ENCODE data around the gene ACHE. TPM values are rescaled to one million over a fixed set of nuclear protein-coding genes. Genes with fewer than 3 reads are reported as not detected.

Gene ACHE
- total and polyA plus RNA-seq, 2 of the 13 experiments (the other 11 are each of a cell fraction or from before 2014, with no cell fraction given): 0.18 to 0.40 TPM

GRCh38 chr7:100878685-100879084 is 17.0 kb downstream of the ACHE start:
- TF ChIP-seq HMG20B (CRISPR knock-in tag; conservative IDR thresholded peaks at IDR 0.05) (no peak), GLI4 (CRISPR knock-in tag; IDR thresholded peaks at IDR 0.05; ENCODE audit: borderline replicate concordance) (no peak), LRRFIP1 (CRISPR knock-in tag; conservative IDR thresholded peaks at IDR 0.05) (no peak), ZFX (CRISPR knock-in tag; IDR thresholded peaks at IDR 0.05; ENCODE audit: low read depth) (no peak), ZBTB1 (CRISPR knock-in tag; IDR thresholded peaks at IDR 0.05; ENCODE audit: borderline replicate concordance) (no peak), NCOA2 (CRISPR knock-in tag; IDR thresholded peaks at IDR 0.05) (no peak), ZNF331 (CRISPR knock-in tag; IDR thresholded peaks at IDR 0.05) (no peak), XBP1 (CRISPR knock-in tag; IDR thresholded peaks at IDR 0.05) (no peak), KLF11 (CRISPR knock-in tag; IDR thresholded peaks at IDR 0.05) (no peak), SIX4 (CRISPR knock-in tag; IDR thresholded peaks at IDR 0.05) (no peak), PHF5A (CRISPR knock-in tag; IDR thresholded peaks at IDR 0.05; ENCODE audit: low read depth, unreplicated experiment) (no peak), DZIP1 (CRISPR knock-in tag; IDR thresholded peaks at IDR 0.05) (no peak), THAP7 (CRISPR knock-in tag; IDR thresholded peaks at IDR 0.05) (no peak), TCF7 (IDR thresholded peaks at IDR 0.05; ENCODE audit: low read depth) (no peak), ZSCAN29 (CRISPR knock-in tag; conservative IDR thresholded peaks at IDR 0.05) (no peak), JUN (CRISPR knock-in tag; IDR thresholded peaks at IDR 0.05) (no peak), ZSCAN25 (CRISPR knock-in tag; IDR thresholded peaks at IDR 0.05) (no peak)
- TF ChIP-seq, protein P1, sequence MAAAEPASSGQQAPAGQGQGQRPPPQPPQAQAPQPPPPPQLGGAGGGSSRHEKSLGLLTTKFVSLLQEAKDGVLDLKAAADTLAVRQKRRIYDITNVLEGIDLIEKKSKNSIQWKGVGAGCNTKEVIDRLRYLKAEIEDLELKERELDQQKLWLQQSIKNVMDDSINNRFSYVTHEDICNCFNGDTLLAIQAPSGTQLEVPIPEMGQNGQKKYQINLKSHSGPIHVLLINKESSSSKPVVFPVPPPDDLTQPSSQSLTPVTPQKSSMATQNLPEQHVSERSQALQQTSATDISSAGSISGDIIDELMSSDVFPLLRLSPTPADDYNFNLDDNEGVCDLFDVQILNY (CRISPR knock-in tag; conservative IDR thresholded peaks at IDR 0.05): no peak

More at GRCh38 chr7:100878685-100879084, 17.0 kb downstream of the ACHE start:
- no peak overlapping the region for H3K4me2 ChIP-seq (ENCODE audit: low read depth, low read length)
- in situ Hi-C loops (cut with HindIII; ENCODE audit: extremely low pct_ligation_motif_present, low pct_unique_long_range_greater_than_20kb): loop anchor here (25.0 kb wide), 1 partner anchor 409 kb away; no protein-coding TSS in a partner anchor
- POLR2A ChIA-PET: interaction anchor here (2.9 kb wide), 1 partner anchor 11 kb away, joined by 13 read pairs; the partner anchor contains the start of gene UFSP1
- H3K36me3 ChIP-seq (replicated peaks in 1 of 2; ENCODE audit: control insufficient read depth in 1 of 2, insufficient read depth in 2 of 2, low read length in 2 of 2): peaks cover 19 to 59% of the 10 kb centered on the region in 2 experiments
- intact Hi-C loops (cut with micrococcal nuclease; ENCODE audit: unreplicated experiment): no loop called here
- H4K20me1 ChIP-seq (ENCODE audit: insufficient read depth, low read length): peaks cover 23% of the 10 kb centered on the region
- peaks cover 55% of the 10 kb centered on the region for H3K79me2 ChIP-seq (ENCODE audit: insufficient read depth, low read length)
- FAIRE-seq: no peak
- 95% methylated on average over 6 of the region's 6 CpGs for WGBS (ENCODE audit: low lambda C conversion rate)
- ATAC-seq: no peak
- H3K9ac ChIP-seq (ENCODE audit: insufficient read depth, low read depth, low read length): no peak overlapping the region
- H3K27me3 ChIP-seq (ENCODE audit: control insufficient read depth in 1 of 2, insufficient read depth in 2 of 2, low read length in 2 of 2): peaks cover 0 to 2% of the 10 kb centered on the region in 2 experiments; a peak in 1 of 5 replicates
- no peak overlapping the region for H3K4me3 ChIP-seq (replicated peaks in 1 of 3; ENCODE audit: insufficient read depth in 1 of 3, low read depth in 2 of 3, low read length in 3 of 3)
- CTCF ChIA-PET (ENCODE audit: low intra/inter-chr PET ratio, low total read pairs): no interaction called here
- H3K27ac ChIP-seq (ENCODE audit: extremely low read length, insufficient read depth, low read length): no peak overlapping the region
- no TSS peak for BruUV-seq (replicated peaks)
- DNase-seq (ENCODE audit: low spot score): no peak
- H3K9me3 ChIP-seq (ENCODE audit: low read length): no peaks in the 10 kb centered on the region
- no peak overlapping the region for H2AFZ ChIP-seq (ENCODE audit: low read length)
- peaks cover 50% of the 10 kb centered on the region for H3K4me1 ChIP-seq (ENCODE audit: insufficient read depth, low read length)

All from HepG2 (cell line).